ENCODE measurements around the gene FAM120C. TPM values are rescaled to one million over a fixed set of nuclear protein-coding genes. Genes with fewer than 3 reads are reported as not detected.

Gene FAM120C
- total and polyA plus RNA-seq, 4 donors = 1.1 to 14.1 (median 7.6) TPM

GRCh38 chrX:54042609-54043021, 140.4 kb downstream of the FAM120C start:
- intact Hi-C loops (cut with DNase I) = loop anchor here (5.0 to 10.0 kb wide), 4 partner anchors 140 to 762 kb away; partner anchors contain the start of genes FAM120C (in 2 of the 2), GNL3L (in 1 of the 2), MAGED2 (in 1 of the 2) and TSR2 (in 1 of the 2)
- no peaks in the 10 kb centered on the region for H3K9me3 ChIP-seq (ENCODE audit: control insufficient read depth, low read length)
- H3K4me3 ChIP-seq (ENCODE audit: low read length in 2 of 2) = peak overlapping the region; percentile 67 to 96
- peak overlapping the region in 1 of 2 donors; percentile 33 for H3K27ac ChIP-seq (ENCODE audit: low read depth in 1 of 2, low read length in 2 of 2)
- no peak for ATAC-seq (ENCODE audit: low FRiP score)
- 1 to 36% methylated on average over 24 to 26 of the region's 26 CpGs for WGBS, 2 donors
- H3K27me3 ChIP-seq (ENCODE audit: control insufficient read depth in 1 of 2, insufficient read depth in 2 of 2, low read length in 1 of 2) = no peaks in the 10 kb centered on the region
- DNase-seq = peak; percentile 55 to 78
- no peaks in the 10 kb centered on the region for H3K4me1 ChIP-seq (ENCODE audit: control insufficient read depth in 1 of 2, insufficient read depth in 2 of 2, low read length in 2 of 2)
- no peaks in the 10 kb centered on the region for H3K36me3 ChIP-seq (ENCODE audit: control insufficient read depth in 1 of 2, insufficient read depth in 2 of 2, low read length in 1 of 2)

DNA sequence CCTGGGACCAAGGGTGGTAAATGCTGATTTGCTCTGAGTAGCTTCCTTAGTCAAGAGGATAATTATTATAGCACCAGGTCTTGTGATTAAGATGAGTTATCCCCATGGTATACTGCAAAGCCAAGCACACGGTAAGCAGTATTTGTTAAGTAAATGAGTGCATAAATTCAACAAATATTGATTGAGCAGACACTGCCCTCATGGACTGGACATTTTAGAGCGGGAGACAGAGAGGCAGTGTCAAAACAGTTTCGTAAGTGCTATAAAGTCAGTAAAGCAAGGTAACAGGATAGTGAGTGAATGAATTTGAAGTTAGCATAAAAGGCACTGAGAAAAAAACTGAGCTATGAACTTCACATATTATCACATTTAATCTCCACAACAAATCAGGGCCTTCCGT, 152.7 kb downstream of the FAM120C start:
- ATAC-seq (ENCODE audit: low FRiP score) (no peak), DNase-seq (no peak)
- intact Hi-C loops (cut with DNase I) = no loop called here
- 83 to 92% methylated on average over 4 of the region's 4 CpGs for WGBS, 2 donors
- H3K27me3 ChIP-seq (ENCODE audit: control insufficient read depth in 1 of 2, insufficient read depth in 2 of 2, low read length in 1 of 2) = no peaks in the 10 kb centered on the region
- H3K4me3 ChIP-seq (ENCODE audit: low read length in 2 of 2) = no peak overlapping the region
- no peaks in the 10 kb centered on the region for H3K9me3 ChIP-seq (ENCODE audit: control insufficient read depth, low read length)
- no peak overlapping the region for H3K27ac ChIP-seq (ENCODE audit: low read depth in 1 of 2, low read length in 2 of 2)
- peaks cover under 1 to 8% of the 10 kb centered on the region in 2 donors for H3K36me3 ChIP-seq (ENCODE audit: control insufficient read depth in 1 of 2, insufficient read depth in 2 of 2, low read length in 1 of 2)
- H3K4me1 ChIP-seq (ENCODE audit: control insufficient read depth in 1 of 2, insufficient read depth in 2 of 2, low read length in 2 of 2) = no peaks in the 10 kb centered on the region

GRCh38 chrX:54029529-54030143, 153.4 kb downstream of the FAM120C start:
- H3K36me3 ChIP-seq (ENCODE audit: control insufficient read depth in 1 of 2, insufficient read depth in 2 of 2, low read length in 1 of 2) = peaks cover 0 to 8% of the 10 kb centered on the region in 2 donors
- no peaks in the 10 kb centered on the region for H3K4me1 ChIP-seq (ENCODE audit: control insufficient read depth in 1 of 2, insufficient read depth in 2 of 2, low read length in 2 of 2)
- WGBS, 2 donors = 83 to 93% methylated on average over 10 of the region's 10 CpGs
- no peak overlapping the region for H3K27ac ChIP-seq (ENCODE audit: low read depth in 1 of 2, low read length in 2 of 2)
- H3K27me3 ChIP-seq (ENCODE audit: control insufficient read depth in 1 of 2, insufficient read depth in 2 of 2, low read length in 1 of 2) = no peaks in the 10 kb centered on the region
- intact Hi-C loops (cut with DNase I) = no loop called here
- DNase-seq = no peak
- ATAC-seq (ENCODE audit: low FRiP score) = no peak
- H3K4me3 ChIP-seq (ENCODE audit: low read length in 2 of 2) = no peak overlapping the region
- no peaks in the 10 kb centered on the region for H3K9me3 ChIP-seq (ENCODE audit: control insufficient read depth, low read length)

- H3K27ac ChIP-seq (ENCODE audit: low read depth in 1 of 2, low read length in 2 of 2) = no peak overlapping the region
- H3K9me3 ChIP-seq (ENCODE audit: control insufficient read depth, low read length) = no peaks in the 10 kb centered on the region
- H3K4me1 ChIP-seq (ENCODE audit: control insufficient read depth in 1 of 2, insufficient read depth in 2 of 2, low read length in 2 of 2) = no peaks in the 10 kb centered on the region
- ATAC-seq (ENCODE audit: low FRiP score) (no peak), DNase-seq (no peak)
- 85 to 95% methylated on average over 5 of the region's 5 CpGs for WGBS, 2 donors
- H3K4me3 ChIP-seq (ENCODE audit: low read length in 2 of 2) = no peak overlapping the region
- peaks cover 0 to 8% of the 10 kb centered on the region in 2 donors for H3K36me3 ChIP-seq (ENCODE audit: control insufficient read depth in 1 of 2, insufficient read depth in 2 of 2, low read length in 1 of 2)
- no peaks in the 10 kb centered on the region for H3K27me3 ChIP-seq (ENCODE audit: control insufficient read depth in 1 of 2, insufficient read depth in 2 of 2, low read length in 1 of 2)
- intact Hi-C loops (cut with DNase I) = no loop called here
Observed at GRCh38 chrX:54024350-54024749, 158.7 kb downstream of the FAM120C start.

Other genes with a start within 250 kb of the FAM120C start
- 10 to 100 TPM; 34.2 to 39.7 TPM for gene PHF8, start 138.8 kb downstream of the FAM120C start, total RNA-seq
- gene PHF8, start 138.8 kb downstream of the FAM120C start, polyA plus RNA-seq = 1 to 10 TPM; 4.4 to 9.7 TPM
- gene WNK3, start 174.8 kb upstream of the FAM120C start, total RNA-seq = 1 to 10 TPM; 3.3 to 6.2 TPM
- under 1 TPM; under 0.01 to 0.43 TPM for gene WNK3, start 174.8 kb upstream of the FAM120C start, polyA plus RNA-seq